Measurements from ENCODE around the gene HOMER2.
A peak's percentile ranks its signal among the peaks of the same experiment; 100 is the strongest.
"Not testable (repeated sequence)": the region's sequence is repeated elsewhere in the genome, so short reads cannot be mapped to it uniquely, and the experiment has no call there.

Gene HOMER2

DNA sequence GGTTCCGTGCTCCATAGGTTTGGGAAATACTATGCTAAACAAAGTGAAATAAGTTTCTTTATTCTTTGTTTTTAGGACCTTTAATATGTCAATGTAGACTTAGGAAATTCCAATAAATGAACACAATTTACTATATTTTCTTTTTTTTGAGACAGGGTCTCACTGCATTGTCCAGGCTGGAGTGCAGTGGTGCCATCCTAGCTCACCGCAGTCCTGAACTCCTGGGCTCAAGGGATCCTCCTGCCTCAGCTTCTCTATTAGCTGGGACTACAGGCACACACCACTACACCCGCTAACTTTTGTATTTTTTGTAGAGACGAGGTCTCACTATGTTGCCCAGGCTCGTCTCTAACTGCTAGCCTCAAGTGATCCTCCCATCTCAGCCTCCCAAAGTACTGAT, 12.4 kb upstream of the HOMER2 start:
- DNase-seq (ENCODE audit: low spot score), result no peak

DNA sequence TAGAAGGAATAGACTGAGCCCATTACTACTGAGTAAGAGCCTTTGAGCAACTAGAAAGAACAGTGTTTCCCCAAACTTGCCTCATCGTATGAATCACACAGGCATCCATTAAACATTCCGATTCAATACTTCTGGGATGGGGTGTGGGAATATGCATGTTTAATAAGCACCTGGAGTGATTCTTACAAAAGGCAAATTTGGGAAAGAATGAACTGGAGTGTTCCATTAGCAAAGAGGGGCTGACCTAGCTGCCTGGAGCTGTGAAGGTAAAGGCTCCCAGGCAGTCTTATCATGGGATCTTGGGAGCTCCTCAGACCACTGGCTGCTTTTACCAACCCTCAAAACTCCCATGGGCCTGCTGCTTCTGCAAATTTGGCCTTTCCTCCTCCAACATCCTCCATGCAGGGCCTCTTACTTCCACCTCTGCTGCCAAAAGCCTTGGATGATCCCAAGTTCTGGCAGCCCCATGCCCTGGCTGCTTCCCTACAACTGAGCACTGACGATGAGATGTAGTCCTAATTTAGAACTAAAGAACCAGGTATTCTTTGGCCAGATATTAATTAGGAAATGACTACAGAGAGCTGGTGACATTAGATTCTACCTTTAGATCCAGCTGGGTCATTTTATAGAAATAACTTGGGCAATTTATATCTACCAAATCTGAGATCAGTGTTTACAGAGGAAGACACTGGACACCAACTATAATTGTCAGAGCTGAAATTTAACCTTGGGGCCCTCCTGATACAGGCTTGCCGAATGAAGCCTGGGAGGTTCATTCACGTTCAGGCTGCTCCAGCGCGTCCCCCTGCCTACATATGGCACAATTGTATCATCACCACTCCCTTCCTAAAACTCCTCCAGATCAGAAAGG, 11.2 kb upstream of the HOMER2 start:
- no peak for DNase-seq (ENCODE audit: low spot score)

DNA sequence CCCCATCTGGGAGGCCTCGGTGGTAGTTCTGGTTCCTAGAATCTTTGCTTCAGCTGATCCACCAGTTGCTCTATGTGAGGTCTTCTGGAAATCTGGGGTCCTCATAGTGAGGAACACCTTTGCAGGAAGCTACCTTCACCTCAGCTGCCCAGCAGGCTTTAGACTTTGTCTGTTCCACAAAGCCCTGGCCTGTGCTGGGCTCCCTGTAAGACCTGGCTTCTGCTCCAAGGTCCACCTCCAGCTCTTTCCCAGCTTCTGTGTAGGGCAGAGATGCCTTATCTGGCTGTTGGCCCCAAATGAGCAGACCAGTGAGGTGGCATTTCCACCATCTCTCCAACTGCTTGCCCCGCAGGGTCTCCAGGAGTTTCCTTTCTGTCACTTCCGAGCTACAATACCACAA, 8.2 kb upstream of the HOMER2 start:
- DNase-seq (ENCODE audit: low spot score), result no peak

DNA sequence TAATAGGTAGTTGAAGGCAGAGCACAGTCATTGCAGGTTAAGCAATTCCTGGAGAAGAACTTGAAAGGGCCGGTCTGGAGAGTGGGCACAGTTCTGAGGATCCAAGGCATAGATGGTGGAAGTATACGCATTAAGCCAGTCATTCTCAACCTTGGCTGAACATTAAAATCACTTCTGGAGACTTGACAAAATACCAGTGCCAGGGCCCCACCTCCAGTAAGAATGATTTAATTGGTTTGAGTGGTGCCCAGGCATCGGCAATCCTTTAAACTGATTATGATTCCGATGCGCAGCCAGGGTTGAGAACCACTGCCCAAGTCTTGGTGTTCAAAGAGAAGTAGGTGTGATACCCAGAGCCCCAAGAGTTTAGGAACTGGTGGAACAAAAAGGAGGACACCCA, 6.9 kb upstream of the HOMER2 start:
- DNase-seq (ENCODE audit: low spot score), result no peak

DNA sequence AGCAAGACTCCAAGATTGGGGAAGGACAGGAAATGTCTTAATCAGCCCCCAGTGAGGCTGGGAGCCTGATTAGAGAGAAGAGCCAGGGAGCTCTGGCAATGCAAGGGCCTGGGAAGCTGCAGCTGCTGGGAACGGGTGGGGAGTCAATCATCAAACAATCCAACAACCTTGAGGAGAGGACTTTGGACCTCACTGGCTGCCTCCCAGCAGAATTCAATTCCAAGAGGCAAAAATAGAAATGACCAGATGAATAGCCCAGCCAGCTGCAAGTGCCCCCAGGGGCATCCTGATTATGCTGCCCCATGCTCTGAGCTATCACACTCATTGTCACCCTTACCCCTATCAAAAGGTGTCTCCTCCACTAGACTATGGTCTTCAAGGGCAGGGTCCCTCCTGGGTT, 6.1 kb upstream of the HOMER2 start:
- no peak for DNase-seq (ENCODE audit: low spot score)

DNA sequence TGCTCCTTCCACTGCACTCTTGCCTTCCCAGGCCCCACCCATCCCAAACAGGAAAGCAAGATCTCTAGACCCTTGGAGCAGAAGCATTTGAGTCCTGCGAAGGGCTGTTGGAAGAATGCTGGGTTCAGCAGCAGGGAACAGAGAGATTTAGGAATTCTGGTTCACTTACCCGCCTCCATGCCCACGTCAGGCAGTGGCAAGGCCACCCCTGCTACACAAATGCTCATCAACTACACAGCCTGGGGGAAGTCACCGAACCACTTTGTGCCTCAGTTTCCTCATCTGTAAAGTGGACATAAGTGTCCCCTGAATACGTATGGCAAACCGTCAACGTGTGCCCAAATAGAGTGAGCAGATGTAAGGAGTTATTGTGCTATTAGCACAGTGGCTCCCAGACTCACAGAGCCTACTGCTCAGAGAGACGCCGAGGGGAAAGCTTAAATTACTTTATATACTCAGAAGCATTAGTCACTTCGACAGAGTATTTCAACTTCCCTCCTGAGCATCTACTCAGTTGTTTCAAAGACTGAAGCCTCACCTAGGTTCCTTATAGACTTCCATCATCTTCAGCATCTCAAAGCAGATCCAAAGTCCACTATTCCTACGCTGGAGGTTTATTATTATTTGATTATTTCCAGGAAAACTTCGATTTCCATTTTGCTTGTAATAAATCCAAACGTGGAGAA, 905 bp downstream of the HOMER2 start:
- peak; percentile 40 for DNase-seq (ENCODE audit: low spot score)

DNA sequence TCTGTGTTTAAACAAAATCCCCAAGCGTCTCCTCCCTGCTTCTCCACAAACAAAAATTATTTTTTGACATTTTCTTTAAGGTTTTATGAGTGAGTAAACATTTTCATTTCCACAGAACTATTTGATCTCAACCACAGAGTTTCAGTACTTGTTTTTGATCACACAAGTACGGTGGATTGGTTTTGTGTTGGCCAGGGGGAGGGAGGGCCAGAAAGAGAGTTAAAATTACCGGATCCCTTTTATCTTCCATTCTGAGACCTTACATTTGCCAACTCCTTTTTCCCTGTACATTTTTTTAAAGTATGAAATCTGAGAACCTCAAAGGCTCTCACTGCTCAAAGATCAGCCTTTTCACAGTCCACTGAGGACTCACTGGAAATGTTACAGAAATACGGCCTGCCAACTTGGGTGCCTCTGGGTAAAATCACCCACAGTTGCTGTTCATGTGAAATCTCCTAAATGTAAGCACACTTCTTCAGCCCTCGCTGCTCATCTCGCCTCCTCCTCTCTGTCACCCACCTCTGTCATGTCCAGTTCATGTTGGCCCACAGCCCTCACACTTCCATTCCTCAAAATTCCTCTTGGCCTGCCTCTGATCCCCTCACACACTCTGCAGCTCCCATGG, 1.7 kb downstream of the HOMER2 start:
- peak; percentile 25 for DNase-seq (ENCODE audit: low spot score)

DNA sequence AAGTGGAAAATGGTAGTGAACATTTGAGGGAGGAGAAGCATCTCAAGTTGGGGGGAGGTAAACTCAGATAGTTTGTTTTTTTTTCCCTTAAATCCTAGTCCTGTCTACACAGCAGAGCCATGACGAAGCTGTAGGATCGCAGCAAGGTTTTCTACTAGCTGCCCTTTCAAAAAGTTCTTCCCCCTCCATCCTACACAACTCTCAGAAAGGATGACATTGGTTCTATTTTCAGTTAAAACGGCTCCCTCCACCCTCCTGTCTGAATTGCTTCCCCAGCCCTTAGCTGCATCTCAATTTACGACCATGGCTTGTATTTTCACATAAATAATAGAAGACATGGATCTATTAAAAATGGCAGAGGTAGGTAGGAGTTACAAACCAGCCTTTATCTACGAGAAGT, 2.2 kb downstream of the HOMER2 start:
- DNase-seq (ENCODE audit: low spot score), result no peak

DNA sequence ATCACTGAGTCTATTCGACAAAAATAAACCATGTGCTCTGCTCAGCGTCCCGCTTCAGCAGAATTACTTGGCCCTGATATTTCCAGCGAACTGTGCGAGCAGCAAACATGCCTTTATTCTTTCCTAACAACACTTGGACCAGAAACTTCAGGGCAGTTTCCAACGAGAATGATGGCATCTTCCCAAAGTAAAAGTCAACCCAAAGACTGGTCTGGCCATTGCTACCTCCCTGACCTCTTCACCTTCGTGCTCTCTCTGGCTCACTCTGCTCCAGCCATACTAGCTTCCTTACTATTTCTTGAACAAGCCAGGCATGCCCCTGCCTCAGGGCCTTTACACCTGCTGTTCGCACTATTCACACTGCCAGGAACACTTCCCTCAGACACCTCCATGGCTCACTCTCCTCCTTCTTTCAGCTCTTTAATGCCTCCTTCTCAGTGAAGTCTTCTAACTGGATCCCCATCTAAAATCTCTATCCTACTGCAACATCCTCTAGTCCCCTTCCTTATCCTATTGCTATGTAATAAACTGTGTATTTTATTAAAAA, 6.3 kb downstream of the HOMER2 start:
- no peak for DNase-seq (ENCODE audit: low spot score)

DNA sequence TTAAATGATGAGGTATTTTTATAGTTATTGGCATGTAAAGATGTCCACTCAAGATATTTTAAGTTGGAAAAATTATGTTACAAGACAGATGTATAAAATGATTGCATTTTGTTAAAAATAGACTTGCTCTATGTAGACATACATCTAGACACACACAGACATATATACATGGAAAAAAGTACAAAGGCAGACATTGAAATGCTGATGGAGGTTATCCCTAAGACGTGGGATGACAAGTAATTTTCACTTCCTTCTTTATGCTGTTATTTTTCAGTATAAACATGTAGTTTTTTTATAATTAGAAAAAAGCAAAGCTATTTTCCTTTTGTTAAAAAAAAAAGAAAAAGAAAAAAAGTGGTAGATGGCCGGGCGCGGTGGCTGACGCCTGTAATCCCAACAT, 7.2 kb downstream of the HOMER2 start:
- DNase-seq (ENCODE audit: low spot score), result no peak

DNA sequence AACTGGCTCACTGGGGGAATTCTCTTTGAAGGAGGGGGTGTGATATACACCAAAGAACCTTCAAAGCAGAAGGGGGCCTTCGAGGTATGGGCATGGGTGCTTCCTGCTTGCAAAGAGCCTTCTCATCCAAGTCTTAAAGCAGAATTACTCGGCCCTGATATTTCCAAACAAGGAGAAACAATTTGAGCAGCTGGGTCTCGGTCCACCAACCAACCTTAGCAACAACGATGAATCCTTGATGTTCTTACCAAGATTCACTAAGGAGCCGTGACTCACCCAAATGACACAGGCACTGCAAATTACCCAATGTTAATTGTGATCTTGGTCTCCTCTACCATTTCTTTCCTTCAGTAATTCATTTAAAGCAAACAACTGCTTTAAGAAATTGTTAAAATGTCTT, 7.7 kb downstream of the HOMER2 start:
- DNase-seq (ENCODE audit: low spot score), result no peak

DNA sequence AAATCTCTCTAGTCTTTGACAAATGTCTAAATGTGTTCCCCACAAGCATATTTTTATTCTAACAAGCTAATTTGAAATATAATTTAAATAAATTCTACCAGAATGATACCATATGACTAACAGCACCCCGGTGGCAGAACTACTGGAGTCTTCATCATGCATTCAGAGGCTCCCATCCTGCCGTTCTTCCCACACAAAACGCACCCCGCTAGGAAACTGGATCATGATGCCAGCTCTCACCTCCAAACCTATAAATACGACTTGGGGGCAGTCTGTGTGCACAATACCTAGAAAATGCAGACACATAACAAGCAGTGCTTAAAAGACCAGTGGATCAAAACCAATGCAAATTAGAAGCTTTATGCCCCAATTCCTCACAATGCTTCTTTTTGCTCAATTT, 8.5 kb downstream of the HOMER2 start:
- peak; percentile 23 for DNase-seq (ENCODE audit: low spot score)

DNA sequence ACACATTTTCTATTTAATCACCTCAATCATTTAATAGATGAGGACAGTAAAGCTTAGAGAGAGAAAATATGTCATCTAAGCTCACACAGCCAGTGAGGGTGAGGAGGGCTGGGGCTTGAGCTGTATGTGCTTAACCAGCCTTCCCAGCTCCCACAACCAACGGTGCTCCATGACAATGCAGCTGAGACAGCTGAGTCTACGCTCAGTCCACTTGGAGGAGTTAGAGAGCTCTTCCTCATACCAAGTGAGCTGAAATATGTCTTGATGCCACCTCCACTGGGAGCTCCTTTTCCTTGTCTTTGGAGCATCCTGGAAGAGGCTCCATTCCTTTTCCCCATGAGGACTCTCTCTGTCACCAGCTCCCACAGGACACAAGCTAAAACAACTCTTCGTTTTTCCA, 9.3 kb downstream of the HOMER2 start:
- DNase-seq (ENCODE audit: low spot score), result no peak

DNA sequence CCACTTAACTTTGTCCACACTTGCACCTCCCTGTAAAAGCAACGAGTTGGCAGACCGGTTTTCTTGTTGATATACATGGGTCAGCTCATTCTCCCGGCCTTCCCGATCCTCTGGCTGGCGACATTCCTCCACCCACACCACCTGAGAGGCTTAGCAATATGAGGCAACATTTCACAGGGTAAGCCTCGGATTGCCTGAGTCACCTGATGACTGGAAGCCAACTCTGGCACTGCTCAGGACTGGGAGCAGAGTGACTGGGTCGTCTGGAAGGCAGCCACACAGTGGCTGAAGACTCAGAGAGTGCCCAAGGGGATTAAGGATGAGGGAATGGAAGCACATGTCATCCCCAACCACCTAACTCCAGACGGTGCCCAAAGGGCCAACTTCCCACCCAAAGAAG, 9.8 kb downstream of the HOMER2 start:
- no peak for DNase-seq (ENCODE audit: low spot score)

DNA sequence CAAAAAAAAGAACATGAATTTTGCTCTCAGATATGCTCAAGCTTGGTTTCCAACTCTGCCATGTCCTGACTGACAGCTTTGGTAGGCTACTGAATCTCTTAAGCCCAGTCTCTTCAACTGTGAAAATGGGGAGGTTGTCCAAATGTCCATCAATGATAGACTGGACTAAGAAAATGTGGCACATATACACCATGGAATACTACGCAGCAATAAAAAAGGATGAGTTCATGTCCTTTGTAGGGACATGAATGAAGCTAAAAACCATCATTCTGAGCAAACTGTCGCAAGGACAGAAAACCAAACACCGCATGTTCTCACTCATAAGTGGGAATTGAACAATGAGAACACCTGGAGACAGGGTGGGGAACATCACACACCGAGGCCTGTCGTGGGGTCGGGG, 12.8 kb downstream of the HOMER2 start:
- not testable (repeated sequence) for DNase-seq (ENCODE audit: low spot score)

DNA sequence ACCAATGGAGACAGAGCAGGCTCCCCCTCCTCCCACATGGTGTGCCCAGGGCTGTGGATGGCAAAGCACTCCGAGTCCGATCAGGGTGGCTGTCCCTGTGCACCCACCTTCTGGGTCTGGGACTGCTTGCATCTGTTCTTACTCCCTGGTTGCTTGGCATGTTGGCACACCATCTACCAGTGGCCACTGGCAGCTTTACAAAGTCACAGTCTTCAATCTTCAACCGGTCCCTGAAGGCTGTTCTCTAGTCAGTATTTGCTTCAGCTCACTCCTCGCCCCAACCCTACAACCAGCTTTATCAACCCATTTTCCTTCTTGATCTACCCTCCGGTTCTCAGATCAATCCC, 14.8 kb downstream of the HOMER2 start:
- DNase-seq (ENCODE audit: low spot score), result no peak

DNA sequence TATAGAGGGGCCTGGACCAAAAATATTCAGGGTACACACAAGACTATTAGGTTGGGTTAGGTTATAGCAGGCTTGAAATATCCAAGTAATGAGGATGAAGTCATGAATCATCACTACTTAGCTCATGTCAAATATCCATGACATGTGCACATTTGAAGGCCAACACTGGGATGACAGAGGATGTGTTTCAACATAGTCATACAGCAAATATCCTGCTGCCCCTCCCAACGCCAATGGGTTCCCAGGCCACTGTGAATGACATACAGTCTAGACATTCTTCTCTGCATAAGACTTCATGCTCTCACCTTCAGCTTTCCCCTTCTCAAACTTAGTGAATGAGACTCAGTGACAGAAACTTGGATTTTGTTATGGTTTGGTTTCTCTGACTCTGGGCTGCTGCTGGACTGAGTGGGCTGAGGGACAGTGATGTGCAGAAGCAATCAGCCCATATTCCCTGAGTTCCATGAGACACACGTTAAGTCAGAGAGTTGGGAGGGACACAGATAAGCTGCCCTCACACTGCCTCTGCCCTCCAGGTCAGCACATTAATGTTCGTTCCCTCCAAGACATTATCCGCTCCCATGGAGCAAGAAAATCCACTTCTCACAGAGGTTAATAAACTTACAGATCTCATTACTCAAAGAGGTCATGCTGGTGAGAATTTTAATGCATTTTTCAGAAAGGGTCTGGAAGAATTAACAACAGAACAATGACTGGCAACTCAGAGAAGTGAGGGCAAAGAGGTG, 15.4 kb downstream of the HOMER2 start:
- DNase-seq (ENCODE audit: low spot score), result no peak

DNA sequence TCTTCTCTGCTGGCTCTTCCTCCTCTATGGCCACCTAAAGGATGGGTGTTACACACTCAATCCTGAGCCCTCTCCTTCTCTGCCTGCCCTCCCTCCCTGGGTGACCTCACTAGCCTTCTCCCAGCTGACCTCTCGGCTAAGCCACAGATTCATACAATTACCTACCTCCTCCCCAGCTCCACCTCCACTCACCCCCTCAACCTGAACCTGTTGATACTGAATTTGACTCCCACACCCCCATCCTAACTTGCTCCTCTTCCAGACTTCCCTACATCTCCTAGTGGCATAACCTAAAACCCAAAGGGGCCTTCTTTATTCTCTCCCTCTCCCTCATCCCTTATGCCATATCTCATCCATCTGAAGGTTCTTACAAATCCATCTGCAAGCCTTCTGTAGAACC, 17.1 kb downstream of the HOMER2 start:
- no peak for DNase-seq (ENCODE audit: low spot score)

DNA sequence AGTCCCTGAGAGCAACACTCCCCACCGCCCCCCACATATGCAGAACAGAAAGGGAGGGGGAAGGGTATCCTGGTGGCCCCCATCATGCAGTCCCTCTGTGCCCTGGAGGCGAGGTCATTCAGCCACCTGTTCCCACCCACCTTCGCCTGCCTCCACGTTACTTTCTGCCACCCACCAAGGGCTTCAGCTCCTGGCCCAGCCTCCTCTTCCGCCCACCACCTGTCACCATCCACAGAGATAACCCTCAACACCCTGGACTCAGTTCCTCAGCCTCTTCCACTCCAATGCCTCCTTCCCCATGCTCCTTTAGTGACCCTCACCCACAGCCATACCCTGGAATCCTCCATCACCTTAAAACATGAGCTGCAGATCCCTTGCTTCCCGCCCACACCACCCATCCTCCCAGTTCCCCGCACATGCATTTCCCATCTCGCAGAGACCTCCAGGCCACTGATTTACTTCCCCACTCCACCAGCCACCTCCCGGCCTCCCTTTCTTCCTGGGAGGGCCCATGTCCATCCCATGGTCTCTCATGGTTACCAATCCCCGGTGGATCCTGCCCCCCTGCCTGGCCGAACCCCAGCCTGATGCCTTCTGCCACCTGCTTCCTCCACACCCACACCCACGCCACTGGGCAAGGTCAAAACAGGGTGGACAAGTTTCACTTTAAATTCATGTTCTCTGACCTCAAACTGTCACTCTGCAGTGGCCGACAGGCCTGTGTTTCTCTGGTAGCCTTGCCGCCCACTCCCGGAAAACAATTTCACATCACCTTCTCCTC, 18.2 kb downstream of the HOMER2 start:
- no peak for DNase-seq (ENCODE audit: low spot score)

DNA sequence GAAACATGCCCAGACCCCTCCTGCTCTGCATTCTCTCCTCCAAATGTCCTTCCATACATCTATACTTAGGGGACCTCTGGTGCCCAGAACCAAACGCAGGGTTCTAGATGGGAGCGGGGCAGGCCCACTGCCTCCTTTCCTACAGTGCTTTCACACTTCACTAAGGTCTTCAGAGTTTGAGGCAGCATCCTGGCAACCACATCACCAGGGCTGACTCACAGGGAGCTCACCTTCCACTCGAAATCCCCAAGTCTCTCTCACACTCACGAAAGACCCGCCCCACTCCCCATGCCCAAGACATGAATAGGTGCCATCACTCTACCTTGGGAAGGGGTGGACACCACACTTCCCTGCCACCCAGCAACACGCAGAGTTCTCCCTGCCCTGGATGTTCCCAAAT, 18.9 kb downstream of the HOMER2 start:
- no peak for DNase-seq (ENCODE audit: low spot score)

DNA sequence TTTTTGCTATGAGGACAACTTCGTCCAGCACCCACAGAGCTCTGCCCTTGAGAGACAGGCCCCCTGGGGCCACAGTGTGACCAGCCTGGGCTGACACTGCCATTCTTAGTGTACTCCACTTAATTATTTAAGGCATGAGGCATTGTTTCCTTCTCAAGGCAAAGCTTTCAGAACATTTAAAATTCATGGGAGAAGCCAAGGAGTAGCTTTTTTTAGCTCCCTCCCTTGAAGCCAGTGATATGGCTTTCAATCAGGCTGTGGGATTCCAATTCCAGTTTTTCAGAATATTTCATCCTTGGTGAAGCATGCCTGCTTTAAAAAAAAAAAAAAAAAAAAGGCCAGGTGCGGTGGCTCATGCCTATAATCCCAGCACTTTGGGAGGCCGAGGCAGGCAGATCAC, 21.3 kb downstream of the HOMER2 start:
- DNase-seq (ENCODE audit: low spot score), result no peak

DNA sequence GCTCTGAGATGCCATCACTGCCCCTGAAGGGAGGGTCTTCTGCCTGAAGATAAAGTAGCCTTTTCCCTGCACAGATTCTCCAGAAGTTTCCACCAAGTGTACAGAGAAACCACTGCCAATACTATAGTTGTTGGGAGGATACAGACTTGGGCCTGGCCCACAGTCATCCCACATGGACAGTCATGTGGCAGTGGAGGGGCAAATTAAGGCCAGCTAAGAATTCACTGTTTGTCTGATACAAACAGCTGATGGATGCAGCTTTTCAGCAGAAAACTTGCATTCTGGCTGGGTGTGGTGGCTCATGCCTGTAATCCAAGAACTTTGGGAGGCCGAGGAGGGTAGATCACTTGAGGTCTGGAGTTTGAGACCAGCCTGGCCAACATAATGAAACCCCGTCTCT, 22.1 kb downstream of the HOMER2 start:
- DNase-seq (ENCODE audit: low spot score), result no peak

Measured in cerebellar cortex (tissue), 1 donor.